Neural cell (in vitro differentiated cells): ENCODE results near the gene SH3RF2.

Experiments
- CTCF ChIP-seq: fragments of 450-650 bp; IDR thresholded peaks from 2 replicates; pipeline ENCODE4 v1.5.1; 2014; ENCODE audit warnings: antibody characterized with exemption, mild to moderate bottlenecking, moderate library complexity; ENCODE audit not compliant: poor library complexity, severe bottlenecking
- EZH2 ChIP-seq: fragments of 200-600, 300-800 bp; shearing (Covaris generic), sonication (generic); IDR thresholded peaks from 2 replicates; pipeline ENCODE4 v1.6.1; 2014; ENCODE audit warnings: antibody characterized with exemption, low read length, borderline replicate concordance, mild to moderate bottlenecking; ENCODE audit not compliant: insufficient read depth, poor library complexity, severe bottlenecking
- MXI1 ChIP-seq: fragments of 450-650 bp; conservative IDR thresholded peaks from 2 replicates; pipeline ENCODE4 v1.6.1; 2014; ENCODE audit warnings: antibody characterized with exemption, mild to moderate bottlenecking; ENCODE audit not compliant: poor library complexity, severe bottlenecking
- POLR2AphosphoS5 ChIP-seq: IDR thresholded peaks from 2 replicates; pipeline ENCODE4 v1.6.1; 2012
- RAD21 ChIP-seq: fragments of 450-650 bp; conservative IDR thresholded peaks from 2 replicates; pipeline ENCODE4 v1.6.1; 2014; ENCODE audit warnings: antibody characterized with exemption, mild to moderate bottlenecking, moderate library complexity
- REST ChIP-seq: IDR thresholded peaks from 2 replicates; pipeline ENCODE4 v1.6.1; 2012; ENCODE audit warnings: borderline replicate concordance

- TF ChIP-seq CTCF (peak; percentile 25), POLR2AphosphoS5 (no peak), EZH2 (no peak), MXI1 (no peak), REST (no peak), RAD21 (no peak)
These were observed 104.9 kb downstream of the SH3RF2 start for GRCh38 chr5:146041180-146041789.
